ENCODE measurements around the gene ADAMTS3. TPM values are rescaled to one million over a fixed set of nuclear protein-coding genes. Genes with fewer than 3 reads are reported as not detected.

Gene ADAMTS3
- total RNA-seq, 1 donor from 2014 or later = 2.7 TPM

DNA sequence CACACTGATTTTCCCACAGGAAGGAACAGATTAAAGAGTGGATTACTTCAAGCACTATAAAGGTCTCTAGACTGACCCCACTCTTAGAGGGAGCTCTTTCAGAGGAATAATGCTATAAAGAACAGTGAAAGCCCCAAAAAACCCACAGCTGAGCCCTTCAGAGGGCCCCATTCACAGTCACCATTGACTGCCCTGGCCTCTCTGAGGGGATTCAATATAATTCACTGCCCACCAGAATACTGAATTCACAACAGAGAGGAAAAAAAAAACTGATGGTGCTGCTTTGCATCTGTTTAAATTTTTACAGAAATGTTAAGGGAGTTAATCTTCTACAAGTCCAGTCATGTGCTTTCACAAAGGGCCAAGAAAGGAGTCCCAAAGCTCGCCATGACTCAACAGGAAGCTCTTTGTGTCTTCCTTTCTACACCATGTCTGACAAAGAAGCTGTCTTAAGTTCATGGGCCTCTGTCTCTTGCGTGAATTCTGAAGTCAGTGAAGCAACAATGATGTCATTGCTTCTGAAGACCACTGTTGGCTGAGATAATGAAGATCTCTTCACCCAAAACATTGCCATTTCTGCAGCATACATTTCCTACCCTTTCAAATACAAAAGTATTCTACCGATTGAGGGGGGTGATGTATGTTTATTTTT lies 174.9 kb downstream of the ADAMTS3 start:
- H3K36me3 Mint-ChIP-seq (ENCODE audit: low read depth) = peaks cover 10% of the 10 kb centered on the region
- H3K9me3 Mint-ChIP-seq = peaks cover 7% of the 10 kb centered on the region
- H3K27ac Mint-ChIP-seq (ENCODE audit: unreplicated experiment) = peak overlapping the region; percentile 99
- peaks cover 39% of the 10 kb centered on the region for H3K4me1 Mint-ChIP-seq
- TF ChIP-seq, protein P1, sequence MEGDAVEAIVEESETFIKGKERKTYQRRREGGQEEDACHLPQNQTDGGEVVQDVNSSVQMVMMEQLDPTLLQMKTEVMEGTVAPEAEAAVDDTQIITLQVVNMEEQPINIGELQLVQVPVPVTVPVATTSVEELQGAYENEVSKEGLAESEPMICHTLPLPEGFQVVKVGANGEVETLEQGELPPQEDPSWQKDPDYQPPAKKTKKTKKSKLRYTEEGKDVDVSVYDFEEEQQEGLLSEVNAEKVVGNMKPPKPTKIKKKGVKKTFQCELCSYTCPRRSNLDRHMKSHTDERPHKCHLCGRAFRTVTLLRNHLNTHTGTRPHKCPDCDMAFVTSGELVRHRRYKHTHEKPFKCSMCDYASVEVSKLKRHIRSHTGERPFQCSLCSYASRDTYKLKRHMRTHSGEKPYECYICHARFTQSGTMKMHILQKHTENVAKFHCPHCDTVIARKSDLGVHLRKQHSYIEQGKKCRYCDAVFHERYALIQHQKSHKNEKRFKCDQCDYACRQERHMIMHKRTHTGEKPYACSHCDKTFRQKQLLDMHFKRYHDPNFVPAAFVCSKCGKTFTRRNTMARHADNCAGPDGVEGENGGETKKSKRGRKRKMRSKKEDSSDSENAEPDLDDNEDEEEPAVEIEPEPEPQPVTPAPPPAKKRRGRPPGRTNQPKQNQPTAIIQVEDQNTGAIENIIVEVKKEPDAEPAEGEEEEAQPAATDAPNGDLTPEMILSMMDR (conservative IDR thresholded peaks at IDR 0.05) = no peak
- H3K4me3 Mint-ChIP-seq = peak overlapping the region; percentile 54
- no peak for DNase-seq (ENCODE audit: low read depth, low spot score)
- H3K27me3 Mint-ChIP-seq (ENCODE audit: low read depth) = no peaks in the 10 kb centered on the region

DNA sequence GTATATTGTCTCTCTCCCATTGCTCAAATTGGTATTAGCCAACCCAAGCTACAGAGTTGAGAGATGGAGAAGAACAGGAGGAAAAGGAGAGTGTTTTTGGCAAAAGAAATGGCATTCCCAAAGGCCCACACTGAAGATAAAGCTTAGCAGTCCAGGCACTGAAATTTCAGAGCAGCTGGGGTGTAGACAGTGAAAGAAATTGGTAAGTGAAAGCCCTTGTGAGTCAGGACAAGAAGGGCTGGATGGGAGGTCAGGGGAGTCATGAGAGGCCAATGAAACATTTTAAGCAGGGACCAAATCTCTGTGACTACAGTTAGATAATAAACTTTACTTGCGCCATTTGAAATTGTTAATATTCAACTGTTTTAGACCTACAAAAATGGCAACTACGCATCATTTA lies 177.7 kb downstream of the ADAMTS3 start:
- peaks cover 43% of the 10 kb centered on the region for H3K4me1 Mint-ChIP-seq
- DNase-seq (ENCODE audit: low read depth, low spot score) = no peak
- H3K27me3 Mint-ChIP-seq (ENCODE audit: low read depth) = no peaks in the 10 kb centered on the region
- H3K36me3 Mint-ChIP-seq (ENCODE audit: low read depth) = peaks cover 6% of the 10 kb centered on the region
- no peak overlapping the region for H3K4me3 Mint-ChIP-seq
- peaks cover 5% of the 10 kb centered on the region for H3K9me3 Mint-ChIP-seq
- TF ChIP-seq, protein P1 (conservative IDR thresholded peaks at IDR 0.05) = no peak
- H3K27ac Mint-ChIP-seq (ENCODE audit: unreplicated experiment) = peak overlapping the region; percentile 73

DNA sequence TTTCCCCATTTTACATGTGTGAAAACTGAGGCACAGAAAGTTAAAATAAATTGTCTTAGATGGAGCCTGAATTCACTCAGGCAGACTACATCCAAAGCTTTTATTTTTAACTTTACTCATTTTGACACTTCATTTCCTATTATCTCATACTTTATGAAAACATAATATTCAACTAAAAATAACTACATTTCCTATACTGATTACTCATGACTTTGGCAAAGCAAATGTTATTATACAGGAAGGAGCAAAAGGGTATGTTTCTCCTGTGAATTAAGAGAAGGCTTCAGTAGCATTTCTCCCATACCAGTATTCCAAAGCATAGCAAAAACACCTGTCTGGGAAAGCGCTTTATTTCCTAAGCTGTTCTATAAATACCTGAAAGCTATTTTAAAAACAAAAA lies 178.6 kb downstream of the ADAMTS3 start:
- no peak for DNase-seq (ENCODE audit: low read depth, low spot score)
- Mint-ChIP-seq H3K9me3 (peaks cover 5% of the 10 kb centered on the region), H3K4me1 (peaks cover 43% of the 10 kb centered on the region), H3K27me3 (ENCODE audit: low read depth) (no peaks in the 10 kb centered on the region), H3K27ac (ENCODE audit: unreplicated experiment) (no peak overlapping the region), H3K4me3 (no peak overlapping the region), H3K36me3 (ENCODE audit: low read depth) (peaks cover 6% of the 10 kb centered on the region)
- TF ChIP-seq, protein P1 (conservative IDR thresholded peaks at IDR 0.05) = no peak

DNA sequence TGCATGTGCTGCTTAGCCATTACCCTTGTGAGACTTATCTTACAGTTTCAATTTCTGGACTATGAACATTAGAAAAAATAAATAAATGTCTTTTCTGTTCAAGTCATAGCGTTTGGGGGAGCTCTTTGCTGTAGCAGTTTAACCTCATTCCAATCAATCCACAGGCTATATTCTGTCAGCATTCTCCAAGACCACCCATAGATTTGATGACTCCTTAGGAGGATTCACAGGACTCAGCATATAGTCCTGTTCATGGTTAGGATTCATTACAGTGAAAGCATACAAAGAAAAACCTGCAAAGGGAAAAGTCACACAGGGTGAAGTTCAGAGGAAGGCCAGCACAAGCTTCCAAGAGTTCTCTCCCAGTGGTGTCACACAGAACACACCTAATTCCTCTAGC lies 180.5 kb downstream of the ADAMTS3 start:
- Mint-ChIP-seq H3K36me3 (ENCODE audit: low read depth) (no peaks in the 10 kb centered on the region), H3K27me3 (ENCODE audit: low read depth) (no peaks in the 10 kb centered on the region), H3K4me3 (no peak overlapping the region), H3K9me3 (no peaks in the 10 kb centered on the region), H3K4me1 (peaks cover 34% of the 10 kb centered on the region), H3K27ac (ENCODE audit: unreplicated experiment) (peak overlapping the region; percentile 14)
- DNase-seq (ENCODE audit: low read depth, low spot score) = no peak
- TF ChIP-seq, protein P1 (conservative IDR thresholded peaks at IDR 0.05) = no peak

DNA sequence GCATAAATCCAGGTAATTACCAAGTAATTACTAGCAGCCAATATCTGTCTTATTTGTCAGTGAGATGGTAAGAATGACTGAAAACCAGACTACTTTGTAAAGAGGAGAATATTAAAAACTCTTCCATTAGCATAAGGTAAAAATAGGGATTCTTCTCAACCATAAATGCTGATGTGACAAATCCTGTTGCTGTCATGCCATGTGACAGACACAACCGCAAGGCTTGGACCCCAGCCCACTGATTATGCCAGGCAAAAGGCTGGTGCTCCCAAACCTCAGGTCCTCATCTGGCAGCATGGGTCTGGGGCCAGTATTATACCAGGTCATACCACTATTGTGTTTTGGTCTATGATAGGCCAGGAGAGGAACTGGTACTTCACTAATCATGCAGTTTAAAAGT lies 181.1 kb downstream of the ADAMTS3 start:
- Mint-ChIP-seq H3K27me3 (ENCODE audit: low read depth) (no peaks in the 10 kb centered on the region), H3K4me3 (no peak overlapping the region), H3K36me3 (ENCODE audit: low read depth) (no peaks in the 10 kb centered on the region), H3K4me1 (peaks cover 35% of the 10 kb centered on the region), H3K9me3 (no peaks in the 10 kb centered on the region), H3K27ac (ENCODE audit: unreplicated experiment) (no peak overlapping the region)
- TF ChIP-seq, protein P1 (conservative IDR thresholded peaks at IDR 0.05) = no peak
- DNase-seq (ENCODE audit: low read depth, low spot score) = no peak
